GM19351 (cell line): Measurements from ENCODE around the gene ALKBH6.

ENCODE experiments used
- ATAC-seq: cut with Tn5 transposase; IDR thresholded peaks from one replicate; pipeline ENCODE4 v1.9.1; 2021; ENCODE audit warnings: mild to moderate bottlenecking, moderate library complexity; ENCODE audit not compliant: unreplicated experiment

The ALKBH6 gene

DNA sequence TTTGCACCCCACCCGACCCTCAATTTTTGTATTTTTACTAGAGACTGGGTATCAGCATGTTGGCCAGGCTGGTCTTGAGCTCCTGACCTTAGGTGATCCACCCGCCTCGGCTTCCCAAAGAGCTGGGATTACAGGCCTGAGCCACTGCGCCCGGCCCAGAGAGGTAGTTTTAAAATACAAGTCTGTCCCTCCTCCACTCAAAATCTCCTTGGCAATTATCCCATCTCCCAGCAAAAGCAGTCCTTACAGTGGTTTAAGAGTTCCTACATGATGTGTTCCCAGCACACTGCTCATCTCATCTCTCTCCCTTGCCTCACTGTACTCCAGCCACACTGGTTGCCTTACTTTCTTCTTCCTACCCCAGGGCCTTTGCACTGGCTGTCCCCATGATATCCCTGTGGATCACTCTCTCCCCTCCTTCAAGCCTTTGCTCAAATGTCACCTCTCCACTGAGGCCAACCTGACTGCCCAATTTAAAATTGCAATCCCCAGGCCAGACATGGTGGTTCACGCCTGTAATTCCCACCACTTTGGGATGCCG is 53.5 kb downstream of the ALKBH6 start:
- no peak for ATAC-seq

DNA sequence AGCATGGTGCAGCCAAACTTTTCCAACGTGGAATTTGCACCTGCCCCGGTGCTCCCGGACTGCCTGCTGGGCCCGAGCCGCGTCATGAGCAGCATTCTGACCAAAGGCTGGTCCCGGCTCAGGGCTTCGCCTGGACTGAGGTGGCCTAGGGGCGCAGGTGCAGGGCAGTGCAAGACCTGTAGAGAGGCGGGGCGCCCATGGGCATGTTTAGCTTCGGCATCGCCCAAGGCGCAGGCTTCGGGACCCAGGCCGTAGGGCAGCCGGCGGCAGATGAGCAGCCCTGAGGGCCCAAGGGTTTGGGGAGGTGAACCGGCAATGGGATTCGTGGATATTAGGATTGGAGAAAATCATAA is 54.1 kb downstream of the ALKBH6 start:
- ATAC-seq: no peak
